ENCODE data around the gene XPR1. TPM values are rescaled to one million over a fixed set of nuclear protein-coding genes. Genes with fewer than 3 reads are reported as not detected.
"Not testable (repeated sequence)": the region's sequence is repeated elsewhere in the genome, so short reads cannot be mapped to it uniquely, and the experiment has no call there.

XPR1 gene
- total RNA-seq, 1 donor from 2014 or later, result 46.7 TPM

GRCh38 chr1:180854001-180854400, 222.2 kb downstream of the XPR1 start:
- Mint-ChIP-seq H3K36me3 (ENCODE audit: low read depth) (peaks cover 5% of the 10 kb centered on the region), H3K27ac (ENCODE audit: unreplicated experiment) (peak overlapping the region; percentile 60), H3K4me1 (peaks cover 20% of the 10 kb centered on the region), H3K4me3 (no peak overlapping the region), H3K27me3 (ENCODE audit: low read depth) (no peaks in the 10 kb centered on the region), H3K9me3 (no peaks in the 10 kb centered on the region)
- TF ChIP-seq CTCF (conservative IDR thresholded peaks at IDR 0.05), result no peak
- DNase-seq (ENCODE audit: low read depth, low spot score), result no peak

GRCh38 chr1:180854456-180854855, 222.6 kb downstream of the XPR1 start:
- TF ChIP-seq CTCF (conservative IDR thresholded peaks at IDR 0.05), result no peak
- peaks cover 20% of the 10 kb centered on the region for H3K4me1 Mint-ChIP-seq
- peak overlapping the region; percentile 3 for H3K4me3 Mint-ChIP-seq
- no peaks in the 10 kb centered on the region for H3K9me3 Mint-ChIP-seq
- peaks cover 5% of the 10 kb centered on the region for H3K36me3 Mint-ChIP-seq (ENCODE audit: low read depth)
- no peaks in the 10 kb centered on the region for H3K27me3 Mint-ChIP-seq (ENCODE audit: low read depth)
- peak overlapping the region; percentile 60 for H3K27ac Mint-ChIP-seq (ENCODE audit: unreplicated experiment)
- DNase-seq (ENCODE audit: low read depth, low spot score), result no peak

- H3K36me3 Mint-ChIP-seq (ENCODE audit: low read depth); H3K9me3 Mint-ChIP-seq; H3K4me3 Mint-ChIP-seq; H3K27me3 Mint-ChIP-seq (ENCODE audit: low read depth); DNase-seq (ENCODE audit: low read depth, low spot score); H3K27ac Mint-ChIP-seq (ENCODE audit: unreplicated experiment): not testable (repeated sequence)
- H3K4me1 Mint-ChIP-seq, result peaks cover 28% of the 10 kb centered on the region
Measured at GRCh38 chr1:180857947-180858725, 226.3 kb downstream of the XPR1 start.

GRCh38 chr1:180859306-180859705, 227.5 kb downstream of the XPR1 start:
- H3K36me3 Mint-ChIP-seq (ENCODE audit: low read depth), result no peaks in the 10 kb centered on the region
- DNase-seq (ENCODE audit: low read depth, low spot score), result no peak
- no peaks in the 10 kb centered on the region for H3K9me3 Mint-ChIP-seq
- H3K27ac Mint-ChIP-seq (ENCODE audit: unreplicated experiment), result no peak overlapping the region
- H3K4me3 Mint-ChIP-seq, result no peak overlapping the region
- no peaks in the 10 kb centered on the region for H3K27me3 Mint-ChIP-seq (ENCODE audit: low read depth)
- peaks cover 19% of the 10 kb centered on the region for H3K4me1 Mint-ChIP-seq
- no peak for TF ChIP-seq CTCF (conservative IDR thresholded peaks at IDR 0.05)

- H3K27me3 Mint-ChIP-seq (ENCODE audit: low read depth), result no peaks in the 10 kb centered on the region
- H3K36me3 Mint-ChIP-seq (ENCODE audit: low read depth), result peaks cover 4% of the 10 kb centered on the region
- TF ChIP-seq CTCF (conservative IDR thresholded peaks at IDR 0.05), result no peak
- DNase-seq (ENCODE audit: low read depth, low spot score), result no peak
- H3K4me1 Mint-ChIP-seq, result peaks cover 12% of the 10 kb centered on the region
- H3K4me3 Mint-ChIP-seq, result no peak overlapping the region
- no peaks in the 10 kb centered on the region for H3K9me3 Mint-ChIP-seq
- peak overlapping the region; percentile 60 for H3K27ac Mint-ChIP-seq (ENCODE audit: unreplicated experiment)
Measured at GRCh38 chr1:180860535-180860934, 228.7 kb downstream of the XPR1 start.

- Mint-ChIP-seq H3K27ac (ENCODE audit: unreplicated experiment) (no peak overlapping the region), H3K27me3 (ENCODE audit: low read depth) (no peaks in the 10 kb centered on the region), H3K9me3 (no peaks in the 10 kb centered on the region), H3K4me1 (peaks cover 12% of the 10 kb centered on the region), H3K4me3 (no peak overlapping the region), H3K36me3 (ENCODE audit: low read depth) (peaks cover 7% of the 10 kb centered on the region)
- no peak for TF ChIP-seq CTCF (conservative IDR thresholded peaks at IDR 0.05)
- DNase-seq (ENCODE audit: low read depth, low spot score), result no peak
Measured at GRCh38 chr1:180862305-180862704, 230.5 kb downstream of the XPR1 start.

Measured in neural crest cell (in vitro differentiated cells).